Endothelial cell of umbilical vein (primary cell): ENCODE measurements around the gene RPTN. TPM values are rescaled to one million over a fixed set of nuclear protein-coding genes. Genes with fewer than 3 reads are reported as not detected.

Experiments
- Bru-seq: library from RNA; stranded (reverse); fragments of 400-500 nt; gene quantifications from one replicate; lab custom pipeline; 2021; lab: Mats Ljungman, UMichigan
- BruChase-seq, 2 experiments: library from RNA; stranded (reverse); fragments of 400-500 nt; gene quantifications; one replicate each; lab custom pipeline; 2021; lab: Mats Ljungman, UMichigan
- BruUV-seq: library from RNA; stranded (reverse); fragments of 400-500 nt; replicated peaks from 2 replicates; lab custom pipeline; 2021; lab: Mats Ljungman, UMichigan
- CTCF ChIA-PET: fragments of 300-600, 350-600 bp; sonication (Branson Sonifier 250); formaldehyde crosslinking; loops from one replicate; lab custom pipeline; 2021; ENCODE audit warnings: antibody characterized with exemption, inconsistent platforms; lab: Charles Lee
- POLR2A ChIA-PET: fragments of 300-600, 350-600 bp; sonication (Branson Sonifier 250); formaldehyde crosslinking; loops from one replicate; lab custom pipeline; 2021; ENCODE audit warnings: antibody characterized with exemption, inconsistent platforms; lab: Charles Lee
- DNase-seq: peaks from one replicate; pipeline ENCODE4 v3.0.0-alpha.2; 2011; ENCODE audit warnings: low read depth, low spot score
- FAIRE-seq: peaks from 2 replicates; lab custom pipeline; 2011; peaks lifted over from hg19 to GRCh38; lab: Jason Lieb, UNC
- H2AFZ ChIP-seq: 2 replicates; pipeline ENCODE4 v1.6.0; 2012; ENCODE audit warnings: low read depth, low read length, control low read depth, inconsistent platforms
- H3K27ac ChIP-seq: 2 replicates; pipeline ENCODE4 v1.5.1; 2011; ENCODE audit warnings: low read depth, mild to moderate bottlenecking, control low read depth, low read length, moderate library complexity; ENCODE audit not compliant: insufficient read depth
- H3K27me3 ChIP-seq, 2 experiments: 2 replicates each; pipeline versions ENCODE4 v1.6.0 to v1.6.1; 2011; ENCODE audit warnings: low read length in 2 of 2, mixed read lengths in 1 of 2; ENCODE audit not compliant: control insufficient read depth in 2 of 2, insufficient read depth in 2 of 2
- H3K36me3 ChIP-seq, 2 experiments: 2 replicates in 1 of 2; 3 replicates in 1 of 2; pipeline ENCODE4 v1.5.1; 2011; ENCODE audit warnings: low read length in 2 of 2, mild to moderate bottlenecking in 1 of 2, moderate library complexity in 1 of 2; ENCODE audit not compliant: control insufficient read depth in 2 of 2, insufficient read depth in 2 of 2; ENCODE audit errors: extremely low read depth in 1 of 2
- H3K4me1 ChIP-seq: 3 replicates; pipeline ENCODE4 v1.5.1; 2011; ENCODE audit warnings: mild to moderate bottlenecking, low read length; ENCODE audit not compliant: control insufficient read depth, insufficient read depth; ENCODE audit errors: extremely low read depth
- H3K4me2 ChIP-seq: 2 replicates; pipeline ENCODE4 v1.6.1; 2011; ENCODE audit warnings: low read length, control low read depth, mixed read lengths; ENCODE audit not compliant: insufficient read depth
- H3K4me3 ChIP-seq, 3 experiments: fragments of 200-600 bp in 1 of 3; sonication (generic), shearing (Covaris generic) in 1 of 3; replicated peaks in 1 of 3; 2 replicates each; pipeline ENCODE4 v1.5.1; 2011 to 2016; ENCODE audit warnings: control low read depth in 3 of 3, low read length in 3 of 3, mild to moderate bottlenecking in 2 of 3, inconsistent platforms in 1 of 3, low read depth in 1 of 3, moderate library complexity in 1 of 3; ENCODE audit not compliant: insufficient read depth in 1 of 3
- H3K79me2 ChIP-seq: 2 replicates; pipeline ENCODE4 v1.6.0; 2012; ENCODE audit warnings: low read length, inconsistent platforms; ENCODE audit not compliant: control insufficient read depth, insufficient read depth
- H3K9ac ChIP-seq: replicated peaks from 2 replicates; pipeline ENCODE3; 2011; ENCODE audit warnings: low read length, control low read depth; ENCODE audit not compliant: insufficient read depth; ENCODE audit errors: extremely low read depth
- H3K9me1 ChIP-seq: replicated peaks from 3 replicates; pipeline ENCODE4 v1.6.0; 2011; ENCODE audit warnings: mild to moderate bottlenecking, low read length; ENCODE audit not compliant: control insufficient read depth, insufficient read depth; ENCODE audit errors: extremely low read depth
- H3K9me3 ChIP-seq: replicated peaks from 2 replicates; pipeline ENCODE4 v1.5.1; 2012; ENCODE audit warnings: low read length, inconsistent platforms; ENCODE audit not compliant: control insufficient read depth, insufficient read depth
- H4K20me1 ChIP-seq: replicated peaks from 2 replicates; pipeline ENCODE3; 2011; ENCODE audit warnings: mild to moderate bottlenecking, low read length; ENCODE audit not compliant: control insufficient read depth, insufficient read depth; ENCODE audit errors: extremely low read depth
- EZH2 ChIP-seq: IDR thresholded peaks from 2 replicates; pipeline ENCODE4 v1.6.1; 2012; ENCODE audit warnings: borderline replicate concordance, low read depth, mild to moderate bottlenecking, moderate library complexity, low read length, inconsistent platforms; ENCODE audit not compliant: severe bottlenecking
- FOS ChIP-seq: IDR thresholded peaks from 2 replicates; pipeline ENCODE4 v1.6.1; 2011; ENCODE audit warnings: mild to moderate bottlenecking, low read length, moderate library complexity, borderline replicate concordance; ENCODE audit not compliant: insufficient read depth
- GATA2 ChIP-seq: IDR thresholded peaks from 2 replicates; pipeline ENCODE4 v1.7.0; 2011; ENCODE audit warnings: low read depth, mild to moderate bottlenecking, moderate library complexity, mixed read lengths, low read length; ENCODE audit not compliant: insufficient read length, insufficient read depth
- JUN ChIP-seq: IDR thresholded peaks from 2 replicates; pipeline ENCODE4 v1.6.1; 2011; ENCODE audit warnings: borderline replicate concordance, low read depth; ENCODE audit not compliant: insufficient read length, insufficient read depth
- MYC ChIP-seq: IDR thresholded peaks from one replicate; pipeline ENCODE4 v1.6.1; 2011; ENCODE audit warnings: mild to moderate bottlenecking, low read depth, low read length
- POLR2A ChIP-seq: IDR thresholded peaks from 2 replicates; pipeline ENCODE4 v1.6.1; 2012; ENCODE audit warnings: low read depth, mild to moderate bottlenecking, control low read depth, low read length
- POLR2AphosphoS5 ChIP-seq: IDR thresholded peaks from 2 replicates; pipeline ENCODE4 v1.6.1; 2012; ENCODE audit warnings: low read depth, mild to moderate bottlenecking, control low read depth, low read length, moderate library complexity; ENCODE audit not compliant: insufficient read depth
- dilution Hi-C: fragments of 300-500 bp; cut with MboI; formaldehyde crosslinking; loops from one replicate; pipeline ENCODE4 v1.15.0; 2019; ENCODE audit warnings: low sequenced_read_pairs; ENCODE audit not compliant: extremely low pct_ligation_motif_present
- intact Hi-C: fragments of 100-400 bp; cut with micrococcal nuclease; formaldehyde crosslinking; loops from one replicate; pipeline ENCODE4 v1.10.0; 2022
- long read RNA-seq: library from polyadenylated mRNA; stranded (forward); transcript quantifications from one replicate; pipeline ENCODE4 v2.0.0, GENCODE V29; 2021
- polyA minus RNA-seq, 3 experiments: library from RNA; depleted of rRNA, polyadenylated mRNA; stranded (reverse); fragments of >200 nt; gene quantifications; 1 replicate in 1 of 3; 2 replicates in 2 of 3; pipeline ENCODE4 v1.2.3, GENCODE V29; 2011
- polyA plus RNA-seq, 4 experiments: library from polyadenylated mRNA; depleted of rRNA in 3 of 4; stranded (reverse) in 3 of 4; unstranded in 1 of 4; fragments of >200 nt; gene quantifications; 2 replicates each; pipeline versions ENCODE4 v1.2.1 to v1.2.3, GENCODE V29; 2011 to 2012; ENCODE audit warnings: missing spikeins in 1 of 4
- total RNA-seq: library from RNA; stranded (reverse); gene quantifications from 2 replicates; pipeline ENCODE4 v1.2.3, GENCODE V29; 2021
- TF ChIP-seq, protein P1 (sequence below): IDR thresholded peaks from 2 replicates; pipeline ENCODE4 v1.6.1; 2011; ENCODE audit not compliant: insufficient read depth, insufficient read length
- TF ChIP-seq, protein P2 (sequence below), 2 donors: IDR thresholded peaks; 1 replicate in 1 of 2; 2 replicates in 1 of 2; pipeline ENCODE4 v1.5.1; 2011; ENCODE audit warnings: low read length in 2 of 2, mild to moderate bottlenecking in 2 of 2, moderate library complexity in 2 of 2, control low read depth in 1 of 2, inconsistent platforms in 1 of 2, low read depth in 1 of 2; ENCODE audit not compliant: insufficient read depth in 1 of 2; ENCODE audit errors: extremely low read depth in 1 of 2

Gene RPTN, protein sequence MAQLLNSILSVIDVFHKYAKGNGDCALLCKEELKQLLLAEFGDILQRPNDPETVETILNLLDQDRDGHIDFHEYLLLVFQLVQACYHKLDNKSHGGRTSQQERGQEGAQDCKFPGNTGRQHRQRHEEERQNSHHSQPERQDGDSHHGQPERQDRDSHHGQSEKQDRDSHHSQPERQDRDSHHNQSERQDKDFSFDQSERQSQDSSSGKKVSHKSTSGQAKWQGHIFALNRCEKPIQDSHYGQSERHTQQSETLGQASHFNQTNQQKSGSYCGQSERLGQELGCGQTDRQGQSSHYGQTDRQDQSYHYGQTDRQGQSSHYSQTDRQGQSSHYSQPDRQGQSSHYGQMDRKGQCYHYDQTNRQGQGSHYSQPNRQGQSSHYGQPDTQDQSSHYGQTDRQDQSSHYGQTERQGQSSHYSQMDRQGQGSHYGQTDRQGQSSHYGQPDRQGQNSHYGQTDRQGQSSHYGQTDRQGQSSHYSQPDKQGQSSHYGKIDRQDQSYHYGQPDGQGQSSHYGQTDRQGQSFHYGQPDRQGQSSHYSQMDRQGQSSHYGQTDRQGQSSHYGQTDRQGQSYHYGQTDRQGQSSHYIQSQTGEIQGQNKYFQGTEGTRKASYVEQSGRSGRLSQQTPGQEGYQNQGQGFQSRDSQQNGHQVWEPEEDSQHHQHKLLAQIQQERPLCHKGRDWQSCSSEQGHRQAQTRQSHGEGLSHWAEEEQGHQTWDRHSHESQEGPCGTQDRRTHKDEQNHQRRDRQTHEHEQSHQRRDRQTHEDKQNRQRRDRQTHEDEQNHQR
- total RNA-seq: not detected in 2 replicates
- not detected in 2 replicates for polyA plus RNA-seq
- polyA plus RNA-seq (2011; cell fraction: cytosol; rRNA removed): not detected in 2 replicates
- not detected in 2 replicates for polyA plus RNA-seq (2011; cell fraction: nucleus; rRNA removed)
- polyA plus RNA-seq (2012): not detected in 2 replicates
- polyA minus RNA-seq: not detected in 2 replicates
- not detected for polyA minus RNA-seq (2011; cell fraction: cytosol; rRNA and poly(A)+ RNA removed)
- polyA minus RNA-seq (2011; cell fraction: nucleus; rRNA and poly(A)+ RNA removed): not detected in 2 replicates
- Bru-seq, nascent RNA: not detected
- not detected for BruChase-seq, experiment 1, labeled RNA remaining after a 6-hour chase
- BruChase-seq, experiment 2, labeled RNA remaining after a 2-hour chase: not detected
- long read RNA-seq: 0 reads

DNA sequence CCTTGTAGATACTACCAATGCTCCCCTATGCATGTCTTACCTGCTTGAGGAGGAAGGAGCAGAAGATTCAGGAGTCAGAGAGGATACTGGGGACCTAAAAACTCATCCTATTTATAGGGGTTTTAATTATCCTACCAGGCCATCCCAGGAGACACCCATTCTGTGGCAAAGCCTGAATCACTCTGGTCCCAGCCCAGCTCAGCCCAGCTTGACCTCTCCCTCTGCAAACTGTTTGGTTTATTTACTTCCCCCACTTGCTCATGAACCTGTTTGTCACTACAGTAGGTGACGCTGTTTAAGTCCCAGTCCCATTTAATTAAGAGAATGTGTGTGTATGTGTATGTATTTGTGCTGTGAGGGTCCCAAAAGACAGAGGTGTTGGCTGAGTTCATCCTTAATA lies at the start of gene RPTN:
Gene RPTN, minus strand, starts transcription at position 85 of the 400 bp plus-strand sequence. CDS start 1,339 bp downstream, outside the sequence.
- Histone ChIP-seq H3K4me3 (no peak within 1 kb of the TSS), H3K4me2 (no peak within 1 kb of the TSS), H3K79me2 (no peaks in the 10 kb centered on the region), H3K36me3 (no peaks in the 10 kb centered on the region), H3K27ac (no peak within 1 kb of the TSS), H2AFZ (no peak within 1 kb of the TSS), H3K9ac (no peak within 1 kb of the TSS), H3K4me1 (no peaks in the 10 kb centered on the region), H4K20me1 (no peaks in the 10 kb centered on the region), H3K9me3 (no peaks in the 10 kb centered on the region), H3K9me1 (no peaks in the 10 kb centered on the region), H3K27me3 (no peaks in the 10 kb centered on the region)
- TF ChIP-seq, protein P1, sequence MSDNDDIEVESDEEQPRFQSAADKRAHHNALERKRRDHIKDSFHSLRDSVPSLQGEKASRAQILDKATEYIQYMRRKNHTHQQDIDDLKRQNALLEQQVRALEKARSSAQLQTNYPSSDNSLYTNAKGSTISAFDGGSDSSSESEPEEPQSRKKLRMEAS: no peak
- TF ChIP-seq EZH2 (no peak), POLR2A (no peak), JUN (no peak), GATA2 (no peak), FOS (no peak), MYC (no peak), POLR2AphosphoS5 (no peak)
- TF ChIP-seq, protein P2, sequence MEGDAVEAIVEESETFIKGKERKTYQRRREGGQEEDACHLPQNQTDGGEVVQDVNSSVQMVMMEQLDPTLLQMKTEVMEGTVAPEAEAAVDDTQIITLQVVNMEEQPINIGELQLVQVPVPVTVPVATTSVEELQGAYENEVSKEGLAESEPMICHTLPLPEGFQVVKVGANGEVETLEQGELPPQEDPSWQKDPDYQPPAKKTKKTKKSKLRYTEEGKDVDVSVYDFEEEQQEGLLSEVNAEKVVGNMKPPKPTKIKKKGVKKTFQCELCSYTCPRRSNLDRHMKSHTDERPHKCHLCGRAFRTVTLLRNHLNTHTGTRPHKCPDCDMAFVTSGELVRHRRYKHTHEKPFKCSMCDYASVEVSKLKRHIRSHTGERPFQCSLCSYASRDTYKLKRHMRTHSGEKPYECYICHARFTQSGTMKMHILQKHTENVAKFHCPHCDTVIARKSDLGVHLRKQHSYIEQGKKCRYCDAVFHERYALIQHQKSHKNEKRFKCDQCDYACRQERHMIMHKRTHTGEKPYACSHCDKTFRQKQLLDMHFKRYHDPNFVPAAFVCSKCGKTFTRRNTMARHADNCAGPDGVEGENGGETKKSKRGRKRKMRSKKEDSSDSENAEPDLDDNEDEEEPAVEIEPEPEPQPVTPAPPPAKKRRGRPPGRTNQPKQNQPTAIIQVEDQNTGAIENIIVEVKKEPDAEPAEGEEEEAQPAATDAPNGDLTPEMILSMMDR (IDR thresholded peaks at IDR 0.05; ENCODE audit: extremely low read depth in 1 of 2, insufficient read depth in 1 of 2, low read depth in 1 of 2, low read length in 2 of 2): no peak
- dilution Hi-C loops: no loop called here
- intact Hi-C loops: no loop called here
- no peak for FAIRE-seq
- ChIA-PET POLR2A (no interaction called here), CTCF (interaction anchor here (1.8 kb wide), 1 partner anchor 17 kb away, joined by 4 read pairs; no protein-coding TSS in a partner anchor)
- BruUV-seq: no TSS peak
- DNase-seq: no peak
